ENCODE measurements around the gene PRM3. TPM values are rescaled to one million over a fixed set of nuclear protein-coding genes. Genes with fewer than 3 reads are reported as not detected.

The PRM3 gene
- total and polyA plus RNA-seq, 8 donors = not detected

GRCh38 chr16:11313493-11314308 lies 40.3 kb upstream of the PRM3 start:
- H3K36me3 ChIP-seq = no peaks in the 10 kb centered on the region
- ATAC-seq = no peak
- H3K27me3 ChIP-seq = no peaks in the 10 kb centered on the region
- FAIRE-seq = no peak
- DNase-seq = no peak
- peaks cover 0 to 14% (median 6%) of the 10 kb centered on the region in 3 donors for H3K4me1 ChIP-seq
- intact Hi-C loops (cut with DNase I) = no loop called here
- WGBS, 2 donors = 86 to 96% methylated on average over 9 of the region's 9 CpGs
- H3K9me3 ChIP-seq = no peaks in the 10 kb centered on the region
- TF ChIP-seq CTCF (IDR thresholded peaks at IDR 0.05) = no peak
- H3K27ac ChIP-seq = peak overlapping the region in 1 of 4 donors; percentile 45
- H3K4me3 ChIP-seq = no peak overlapping the region

GRCh38 chr16:11312718-11313492 lies 39.5 kb upstream of the PRM3 start:
- H3K4me1 ChIP-seq = peaks cover 0 to 14% (median 6%) of the 10 kb centered on the region in 3 donors
- WGBS, 2 donors = 24 to 28% methylated on average over 8 of the region's 8 CpGs
- H3K27me3 ChIP-seq = no peaks in the 10 kb centered on the region
- H3K9me3 ChIP-seq = no peaks in the 10 kb centered on the region
- no peaks in the 10 kb centered on the region for H3K36me3 ChIP-seq
- peak overlapping the region in 2 of 4 donors; percentile 3 to 45 for H3K27ac ChIP-seq
- intact Hi-C loops (cut with DNase I) = no loop called here
- ATAC-seq (peak; percentile 87 to 98 (median 94)), FAIRE-seq (no peak), DNase-seq (peak in 5 of 6 donors; percentile 43 to 79 (median 51))
- no peak for TF ChIP-seq CTCF (IDR thresholded peaks at IDR 0.05)
- peak overlapping the region in 2 of 4 donors; percentile 20 to 24 for H3K4me3 ChIP-seq

- no peaks in the 10 kb centered on the region for H3K36me3 ChIP-seq
- no peak overlapping the region for H3K4me3 ChIP-seq
- FAIRE-seq (no peak), ATAC-seq (no peak), DNase-seq (no peak)
- no peak for TF ChIP-seq CTCF (IDR thresholded peaks at IDR 0.05)
- 79 to 80% methylated on average over 10 of the region's 10 CpGs for WGBS, 2 donors
- H3K9me3 ChIP-seq = no peaks in the 10 kb centered on the region
- no peaks in the 10 kb centered on the region for H3K27me3 ChIP-seq
- intact Hi-C loops (cut with DNase I) = no loop called here
- no peak overlapping the region for H3K27ac ChIP-seq
- H3K4me1 ChIP-seq = peaks cover 0 to 14% (median 6%) of the 10 kb centered on the region in 3 donors
These were observed 37.6 kb upstream of the PRM3 start for GRCh38 chr16:11310997-11311561.

GRCh38 chr16:11310634-11310977 lies 37.2 kb upstream of the PRM3 start:
- DNase-seq (peak in 1 of 6 donors; percentile 3), ATAC-seq (no peak), FAIRE-seq (no peak)
- WGBS, 2 donors = 85 to 95% methylated on average over 3 of the region's 3 CpGs
- intact Hi-C loops (cut with DNase I) = no loop called here
- H3K27ac ChIP-seq = no peak overlapping the region
- no peak for TF ChIP-seq CTCF (IDR thresholded peaks at IDR 0.05)
- peaks cover 0 to 14% (median 6%) of the 10 kb centered on the region in 3 donors for H3K4me1 ChIP-seq
- no peaks in the 10 kb centered on the region for H3K27me3 ChIP-seq
- H3K36me3 ChIP-seq = no peaks in the 10 kb centered on the region
- H3K4me3 ChIP-seq = no peak overlapping the region
- H3K9me3 ChIP-seq = no peaks in the 10 kb centered on the region

Measured in pancreas (tissue), 10 donors.